Endometrial microvascular endothelial cells (primary cell): ENCODE results near the gene LONP2. TPM values are rescaled to one million over a fixed set of nuclear protein-coding genes. Genes with fewer than 3 reads are reported as not detected.
"Not testable (repeated sequence)": the region's sequence is repeated elsewhere in the genome, so short reads cannot be mapped to it uniquely, and the experiment has no call there.

Source experiments
- in situ Hi-C: cut with HindIII; loops from 2 replicates; pipeline ENCODE4 v1.10.0; 2017; ENCODE audit warnings: low sequenced_read_pairs, low pct_unique_long_range_greater_than_20kb; ENCODE audit errors: inconsistent ontology term
- total RNA-seq: library from RNA; depleted of rRNA; stranded (reverse); fragments of >200 nt; gene quantifications from one replicate; pipeline ENCODE4 v1.2.3, GENCODE V29; 2015; ENCODE audit errors: inconsistent ontology term

LONP2 gene
- total RNA-seq, 1 donor from 2014 or later = 35.2 TPM

- in situ Hi-C loops = no loop called here
These were observed 77.4 kb downstream of the LONP2 start for GRCh38 chr16:48321317-48322036.

GRCh38 chr16:48323783-48324775, 80.0 kb downstream of the LONP2 start:
- in situ Hi-C loops = no loop called here

- in situ Hi-C loops = no loop called here
These were observed 82.8 kb downstream of the LONP2 start for GRCh38 chr16:48326915-48327314.

GRCh38 chr16:48329138-48329537, 85.0 kb downstream of the LONP2 start:
- in situ Hi-C loops = no loop called here

- in situ Hi-C loops = no loop called here
These were observed 86.2 kb downstream of the LONP2 start for GRCh38 chr16:48330189-48330840.

GRCh38 chr16:48330841-48331192, 86.7 kb downstream of the LONP2 start:
- in situ Hi-C loops = no loop called here

GRCh38 chr16:48332978-48333377, 88.9 kb downstream of the LONP2 start:
- in situ Hi-C loops = no loop called here

- in situ Hi-C loops = no loop called here
These were observed 90.2 kb downstream of the LONP2 start for GRCh38 chr16:48334325-48334724.

GRCh38 chr16:48335961-48336360, 91.9 kb downstream of the LONP2 start:
- in situ Hi-C loops = no loop called here

- in situ Hi-C loops = no loop called here
These were observed 96.0 kb downstream of the LONP2 start for GRCh38 chr16:48340054-48340453.

- in situ Hi-C loops = no loop called here
These were observed 98.5 kb downstream of the LONP2 start for GRCh38 chr16:48342591-48342990.

- in situ Hi-C loops = no loop called here
These were observed 103.2 kb downstream of the LONP2 start for GRCh38 chr16:48347191-48347865.

- in situ Hi-C loops = no loop called here
These were observed 103.9 kb downstream of the LONP2 start for GRCh38 chr16:48347980-48348379.

GRCh38 chr16:48350736-48351135, 106.6 kb downstream of the LONP2 start:
- in situ Hi-C loops = no loop called here

- in situ Hi-C loops = no loop called here
These were observed 108.7 kb downstream of the LONP2 start for GRCh38 chr16:48352648-48353390.

GRCh38 chr16:48353565-48354163, 109.6 kb downstream of the LONP2 start:
- in situ Hi-C loops = no loop called here

- in situ Hi-C loops = not testable (repeated sequence)
These were observed 110.3 kb downstream of the LONP2 start for GRCh38 chr16:48354385-48354784.
